ENCODE measurements around the gene UGGT1.

DNA sequence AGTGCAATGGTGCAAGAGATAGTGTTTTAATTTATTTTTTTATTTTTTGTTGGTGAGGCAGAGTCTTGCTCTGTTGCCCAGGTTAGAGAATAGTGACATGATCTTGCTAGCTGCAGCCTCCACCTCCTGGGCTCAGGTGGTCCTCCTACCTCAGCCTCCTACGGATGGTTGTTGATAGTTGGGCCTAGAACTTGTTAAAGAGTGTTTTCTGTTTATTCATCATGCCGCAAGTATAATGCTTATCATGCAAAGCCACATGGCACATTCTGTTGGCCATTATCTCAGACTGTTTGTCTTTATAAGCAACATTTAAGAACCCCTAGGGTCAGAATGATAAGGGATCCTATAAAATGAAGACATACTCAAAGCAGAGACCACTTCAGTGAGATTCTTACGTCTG is 1.7 kb downstream of the UGGT1 start:
- TF ChIP-seq, protein P1, sequence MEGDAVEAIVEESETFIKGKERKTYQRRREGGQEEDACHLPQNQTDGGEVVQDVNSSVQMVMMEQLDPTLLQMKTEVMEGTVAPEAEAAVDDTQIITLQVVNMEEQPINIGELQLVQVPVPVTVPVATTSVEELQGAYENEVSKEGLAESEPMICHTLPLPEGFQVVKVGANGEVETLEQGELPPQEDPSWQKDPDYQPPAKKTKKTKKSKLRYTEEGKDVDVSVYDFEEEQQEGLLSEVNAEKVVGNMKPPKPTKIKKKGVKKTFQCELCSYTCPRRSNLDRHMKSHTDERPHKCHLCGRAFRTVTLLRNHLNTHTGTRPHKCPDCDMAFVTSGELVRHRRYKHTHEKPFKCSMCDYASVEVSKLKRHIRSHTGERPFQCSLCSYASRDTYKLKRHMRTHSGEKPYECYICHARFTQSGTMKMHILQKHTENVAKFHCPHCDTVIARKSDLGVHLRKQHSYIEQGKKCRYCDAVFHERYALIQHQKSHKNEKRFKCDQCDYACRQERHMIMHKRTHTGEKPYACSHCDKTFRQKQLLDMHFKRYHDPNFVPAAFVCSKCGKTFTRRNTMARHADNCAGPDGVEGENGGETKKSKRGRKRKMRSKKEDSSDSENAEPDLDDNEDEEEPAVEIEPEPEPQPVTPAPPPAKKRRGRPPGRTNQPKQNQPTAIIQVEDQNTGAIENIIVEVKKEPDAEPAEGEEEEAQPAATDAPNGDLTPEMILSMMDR (IDR thresholded peaks at IDR 0.05; ENCODE audit: low read depth, low read length, poor library complexity, severe bottlenecking), result no peak
- no peak for TF ChIP-seq EZH2phosphoT487 (IDR thresholded peaks at IDR 0.05; ENCODE audit: borderline replicate concordance, low read length)

Data from DOHH2 (cell line).